ENCODE measurements around the gene SLC25A19. TPM values are rescaled to one million over a fixed set of nuclear protein-coding genes. Genes with fewer than 3 reads are reported as not detected.
A peak's percentile ranks its signal among the peaks of the same experiment; 100 is the strongest.

Gene SLC25A19
- total RNA-seq, 1 experiment from 2014 or later = 29.0 TPM

- BruUV-seq (replicated peaks) = no TSS peak
- DNase-seq (ENCODE audit: low read depth, low spot score) = no peak
- in situ Hi-C loops (cut with HindIII; ENCODE audit: low pct_unique_long_range_greater_than_20kb, low sequenced_read_pairs) (no loop called here), intact Hi-C loops (cut with micrococcal nuclease; ENCODE audit: unreplicated experiment) (no loop called here)
- ChIA-PET CTCF (interaction anchor here (0.6 kb wide), 1 partner anchor 14 kb away, joined by 7 read pairs; no protein-coding TSS in a partner anchor), POLR2A (no interaction called here)
- no peak overlapping the region for H3K4me3 ChIP-seq (ENCODE audit: low read depth in 2 of 2, low read length in 2 of 2)
- H3K27me3 ChIP-seq (ENCODE audit: control insufficient read depth, insufficient read depth, low read length) = no peaks in the 10 kb centered on the region
- no peak overlapping the region for H3K27ac ChIP-seq (ENCODE audit: low read length)
- no peaks in the 10 kb centered on the region for H3K9me3 ChIP-seq (ENCODE audit: control insufficient read depth, insufficient read depth, low read depth, low read length)
- TF ChIP-seq CTCF (IDR thresholded peaks at IDR 0.05) (no peak), SIN3A (IDR thresholded peaks at IDR 0.05; ENCODE audit: borderline replicate concordance, insufficient read depth, low read depth, low read length) (no peak), REST (IDR thresholded peaks at IDR 0.05; ENCODE audit: insufficient read depth in 1 of 2, low read depth in 2 of 2, low read length in 1 of 2) (no peak), POLR2AphosphoS5 (IDR thresholded peaks at IDR 0.05; ENCODE audit: low read depth, low read length) (no peak), TCF7L2 (IDR thresholded peaks at IDR 0.05; ENCODE audit: low read depth, low read length) (no peak)
- no peaks in the 10 kb centered on the region for H3K36me3 ChIP-seq (ENCODE audit: control insufficient read depth, insufficient read depth, low read length)
- no peaks in the 10 kb centered on the region for H3K4me1 ChIP-seq (ENCODE audit: control insufficient read depth, insufficient read depth, low read length)
- ATAC-seq = peak; percentile 70
Observed at GRCh38 chr17:75308732-75309629, 19.7 kb upstream of the SLC25A19 start.

GRCh38 chr17:75307957-75308731 lies 18.9 kb upstream of the SLC25A19 start:
- Histone ChIP-seq H3K36me3 (ENCODE audit: control insufficient read depth, insufficient read depth, low read length) (no peaks in the 10 kb centered on the region), H3K27ac (ENCODE audit: low read length) (no peak overlapping the region), H3K27me3 (ENCODE audit: control insufficient read depth, insufficient read depth, low read length) (no peaks in the 10 kb centered on the region), H3K4me3 (ENCODE audit: low read depth in 2 of 2, low read length in 2 of 2) (no peak overlapping the region), H3K4me1 (ENCODE audit: control insufficient read depth, insufficient read depth, low read length) (no peaks in the 10 kb centered on the region), H3K9me3 (ENCODE audit: control insufficient read depth, insufficient read depth, low read depth, low read length) (no peaks in the 10 kb centered on the region)
- TF ChIP-seq REST (IDR thresholded peaks at IDR 0.05; ENCODE audit: insufficient read depth in 1 of 2, low read depth in 2 of 2, low read length in 1 of 2) (no peak), POLR2AphosphoS5 (IDR thresholded peaks at IDR 0.05; ENCODE audit: low read depth, low read length) (no peak), TCF7L2 (IDR thresholded peaks at IDR 0.05; ENCODE audit: low read depth, low read length) (no peak), CTCF (IDR thresholded peaks at IDR 0.05) (no peak), SIN3A (IDR thresholded peaks at IDR 0.05; ENCODE audit: borderline replicate concordance, insufficient read depth, low read depth, low read length) (no peak)
- BruUV-seq (replicated peaks) = no TSS peak
- POLR2A ChIA-PET = interaction anchor here (0.6 kb wide), 2 partner anchors 106 to 174 kb away, joined by 4 to 9 read pairs; no protein-coding TSS in a partner anchor
- peak; percentile 29; the same call in 1 of the 2 replicates for ATAC-seq
- no peak for DNase-seq (ENCODE audit: low read depth, low spot score)
- in situ Hi-C loops (cut with HindIII; ENCODE audit: low pct_unique_long_range_greater_than_20kb, low sequenced_read_pairs) = no loop called here
- CTCF ChIA-PET = no interaction called here
- intact Hi-C loops (cut with micrococcal nuclease; ENCODE audit: unreplicated experiment) = no loop called here
